ENCODE data around the gene MYO1A. TPM values are rescaled to one million over a fixed set of nuclear protein-coding genes. Genes with fewer than 3 reads are reported as not detected.

Gene MYO1A
- polyA plus RNA-seq, 1 of the 3 experiments (the other 2 are of a cell fraction) = not detected

DNA sequence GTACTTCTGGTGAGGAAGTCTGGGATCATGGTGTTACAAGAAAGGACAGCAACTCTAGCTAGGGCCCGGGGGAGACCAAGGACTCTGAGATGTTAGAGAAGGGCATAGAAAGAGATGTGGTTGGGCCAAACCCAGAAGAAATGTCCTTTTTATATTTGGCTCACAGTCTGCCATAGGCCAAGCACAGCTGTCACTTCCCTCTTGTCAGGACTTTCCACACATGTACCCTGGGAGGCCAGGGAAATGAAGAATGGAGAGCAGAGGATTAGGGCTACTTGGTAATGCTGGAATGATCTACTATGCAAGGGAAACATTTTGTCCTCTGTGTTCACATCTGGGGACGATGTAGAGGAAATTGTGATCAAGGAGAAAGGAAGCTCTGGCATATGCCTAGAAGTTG, 9.2 kb downstream of the MYO1A start (continued):
- TF ChIP-seq, protein P1, sequence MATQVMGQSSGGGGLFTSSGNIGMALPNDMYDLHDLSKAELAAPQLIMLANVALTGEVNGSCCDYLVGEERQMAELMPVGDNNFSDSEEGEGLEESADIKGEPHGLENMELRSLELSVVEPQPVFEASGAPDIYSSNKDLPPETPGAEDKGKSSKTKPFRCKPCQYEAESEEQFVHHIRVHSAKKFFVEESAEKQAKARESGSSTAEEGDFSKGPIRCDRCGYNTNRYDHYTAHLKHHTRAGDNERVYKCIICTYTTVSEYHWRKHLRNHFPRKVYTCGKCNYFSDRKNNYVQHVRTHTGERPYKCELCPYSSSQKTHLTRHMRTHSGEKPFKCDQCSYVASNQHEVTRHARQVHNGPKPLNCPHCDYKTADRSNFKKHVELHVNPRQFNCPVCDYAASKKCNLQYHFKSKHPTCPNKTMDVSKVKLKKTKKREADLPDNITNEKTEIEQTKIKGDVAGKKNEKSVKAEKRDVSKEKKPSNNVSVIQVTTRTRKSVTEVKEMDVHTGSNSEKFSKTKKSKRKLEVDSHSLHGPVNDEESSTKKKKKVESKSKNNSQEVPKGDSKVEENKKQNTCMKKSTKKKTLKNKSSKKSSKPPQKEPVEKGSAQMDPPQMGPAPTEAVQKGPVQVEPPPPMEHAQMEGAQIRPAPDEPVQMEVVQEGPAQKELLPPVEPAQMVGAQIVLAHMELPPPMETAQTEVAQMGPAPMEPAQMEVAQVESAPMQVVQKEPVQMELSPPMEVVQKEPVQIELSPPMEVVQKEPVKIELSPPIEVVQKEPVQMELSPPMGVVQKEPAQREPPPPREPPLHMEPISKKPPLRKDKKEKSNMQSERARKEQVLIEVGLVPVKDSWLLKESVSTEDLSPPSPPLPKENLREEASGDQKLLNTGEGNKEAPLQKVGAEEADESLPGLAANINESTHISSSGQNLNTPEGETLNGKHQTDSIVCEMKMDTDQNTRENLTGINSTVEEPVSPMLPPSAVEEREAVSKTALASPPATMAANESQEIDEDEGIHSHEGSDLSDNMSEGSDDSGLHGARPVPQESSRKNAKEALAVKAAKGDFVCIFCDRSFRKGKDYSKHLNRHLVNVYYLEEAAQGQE (IDR thresholded peaks at IDR 0.05; ENCODE audit: low read depth, low read length) = no peak
- TF ChIP-seq YY1 (IDR thresholded peaks at IDR 0.05; ENCODE audit: low read depth) (no peak), EP300 (IDR thresholded peaks at IDR 0.05; ENCODE audit: borderline replicate concordance in 1 of 2, low read depth in 1 of 2, low read length in 1 of 2) (no peak)

DNA sequence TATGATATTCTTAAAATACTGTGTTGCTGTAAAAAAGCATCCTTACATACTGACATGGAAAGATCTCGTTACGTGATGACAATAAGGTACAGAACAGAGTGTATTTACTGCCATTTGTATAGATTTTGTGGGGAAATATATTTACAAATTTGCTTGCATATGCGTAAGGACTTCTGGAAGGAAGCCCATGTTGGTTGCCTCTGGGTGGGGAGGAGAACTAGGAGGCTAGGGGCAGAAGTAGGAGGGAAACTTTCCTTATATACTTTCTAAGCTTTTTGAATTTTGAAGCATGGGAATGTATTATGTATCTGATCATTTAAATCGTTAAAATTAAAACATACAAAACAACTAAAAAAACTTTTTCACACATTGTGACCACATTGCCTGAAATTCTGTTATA, 9.7 kb downstream of the MYO1A start:
- CTCF ChIA-PET = interaction anchor here (0.9 to 1.6 kb wide), 3 partner anchors 20 to 136 kb away, joined by 3 to 5 read pairs (median 3); no protein-coding TSS in a partner anchor
- Histone ChIP-seq H3K27me3 (ENCODE audit: insufficient read depth) (peaks cover 23% of the 10 kb centered on the region), H3K4me3 (ENCODE audit: low read depth in 2 of 2, low read length in 1 of 2) (no peak overlapping the region), H2AFZ (ENCODE audit: low read depth) (no peak overlapping the region), H3K27ac (ENCODE audit: low read depth in 2 of 2, low read length in 1 of 2) (no peak overlapping the region), H3K4me2 (no peak overlapping the region), H3K9ac (no peak overlapping the region), H3K4me1 (ENCODE audit: control insufficient read depth in 1 of 2, insufficient read depth in 2 of 2, low read depth in 1 of 2, low read length in 1 of 2) (no peaks in the 10 kb centered on the region), H3K9me2 (no peaks in the 10 kb centered on the region), H3K79me2 (ENCODE audit: insufficient read depth) (no peaks in the 10 kb centered on the region), H3K36me3 (replicated peaks in 1 of 2; ENCODE audit: control insufficient read depth in 1 of 2, insufficient read depth in 2 of 2, low read length in 1 of 2) (no peaks in the 10 kb centered on the region), H4K20me1 (ENCODE audit: insufficient read depth) (no peaks in the 10 kb centered on the region), H3K9me3 (no peaks in the 10 kb centered on the region), H3F3A (replicated peaks; ENCODE audit: insufficient read depth) (no peaks in the 10 kb centered on the region)
- POLR2A ChIA-PET = no interaction called here
- DNase-seq = no peak
- TF ChIP-seq TCF12 (IDR thresholded peaks at IDR 0.05) (no peak), GABPA (IDR thresholded peaks at IDR 0.05; ENCODE audit: low read depth) (no peak), POLR2AphosphoS5 (IDR thresholded peaks at IDR 0.05; ENCODE audit: low read depth, low read length) (no peak), CHD2 (IDR thresholded peaks at IDR 0.05; ENCODE audit: low read length, partially characterized antibody) (no peak), JUND (IDR thresholded peaks at IDR 0.05) (no peak), RFX5 (IDR thresholded peaks at IDR 0.05; ENCODE audit: low read length) (no peak), FOXJ3 (CRISPR knock-in tag; IDR thresholded peaks at IDR 0.05) (no peak), MXI1 (IDR thresholded peaks at IDR 0.05; ENCODE audit: low read depth, low read length) (no peak), YY1 (IDR thresholded peaks at IDR 0.05; ENCODE audit: low read depth) (no peak), NRF1 (IDR thresholded peaks at IDR 0.05; ENCODE audit: low read depth, low read length) (no peak), ELF1 (IDR thresholded peaks at IDR 0.05) (no peak), FOSL2 (IDR thresholded peaks at IDR 0.05; ENCODE audit: borderline replicate concordance, low read depth) (no peak)
- TF ChIP-seq, protein P2, sequence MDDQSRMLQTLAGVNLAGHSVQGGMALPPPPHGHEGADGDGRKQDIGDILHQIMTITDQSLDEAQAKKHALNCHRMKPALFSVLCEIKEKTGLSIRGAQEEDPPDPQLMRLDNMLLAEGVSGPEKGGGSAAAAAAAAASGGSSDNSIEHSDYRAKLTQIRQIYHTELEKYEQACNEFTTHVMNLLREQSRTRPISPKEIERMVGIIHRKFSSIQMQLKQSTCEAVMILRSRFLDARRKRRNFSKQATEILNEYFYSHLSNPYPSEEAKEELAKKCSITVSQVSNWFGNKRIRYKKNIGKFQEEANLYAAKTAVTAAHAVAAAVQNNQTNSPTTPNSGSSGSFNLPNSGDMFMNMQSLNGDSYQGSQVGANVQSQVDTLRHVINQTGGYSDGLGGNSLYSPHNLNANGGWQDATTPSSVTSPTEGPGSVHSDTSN (IDR thresholded peaks at IDR 0.05) = no peak
- TF ChIP-seq, protein P3, sequence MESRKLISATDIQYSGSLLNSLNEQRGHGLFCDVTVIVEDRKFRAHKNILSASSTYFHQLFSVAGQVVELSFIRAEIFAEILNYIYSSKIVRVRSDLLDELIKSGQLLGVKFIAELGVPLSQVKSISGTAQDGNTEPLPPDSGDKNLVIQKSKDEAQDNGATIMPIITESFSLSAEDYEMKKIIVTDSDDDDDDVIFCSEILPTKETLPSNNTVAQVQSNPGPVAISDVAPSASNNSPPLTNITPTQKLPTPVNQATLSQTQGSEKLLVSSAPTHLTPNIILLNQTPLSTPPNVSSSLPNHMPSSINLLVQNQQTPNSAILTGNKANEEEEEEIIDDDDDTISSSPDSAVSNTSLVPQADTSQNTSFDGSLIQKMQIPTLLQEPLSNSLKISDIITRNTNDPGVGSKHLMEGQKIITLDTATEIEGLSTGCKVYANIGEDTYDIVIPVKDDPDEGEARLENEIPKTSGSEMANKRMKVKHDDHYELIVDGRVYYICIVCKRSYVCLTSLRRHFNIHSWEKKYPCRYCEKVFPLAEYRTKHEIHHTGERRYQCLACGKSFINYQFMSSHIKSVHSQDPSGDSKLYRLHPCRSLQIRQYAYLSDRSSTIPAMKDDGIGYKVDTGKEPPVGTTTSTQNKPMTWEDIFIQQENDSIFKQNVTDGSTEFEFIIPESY (IDR thresholded peaks at IDR 0.05; ENCODE audit: borderline replicate concordance, low read depth) = no peak
- TF ChIP-seq, protein P4, sequence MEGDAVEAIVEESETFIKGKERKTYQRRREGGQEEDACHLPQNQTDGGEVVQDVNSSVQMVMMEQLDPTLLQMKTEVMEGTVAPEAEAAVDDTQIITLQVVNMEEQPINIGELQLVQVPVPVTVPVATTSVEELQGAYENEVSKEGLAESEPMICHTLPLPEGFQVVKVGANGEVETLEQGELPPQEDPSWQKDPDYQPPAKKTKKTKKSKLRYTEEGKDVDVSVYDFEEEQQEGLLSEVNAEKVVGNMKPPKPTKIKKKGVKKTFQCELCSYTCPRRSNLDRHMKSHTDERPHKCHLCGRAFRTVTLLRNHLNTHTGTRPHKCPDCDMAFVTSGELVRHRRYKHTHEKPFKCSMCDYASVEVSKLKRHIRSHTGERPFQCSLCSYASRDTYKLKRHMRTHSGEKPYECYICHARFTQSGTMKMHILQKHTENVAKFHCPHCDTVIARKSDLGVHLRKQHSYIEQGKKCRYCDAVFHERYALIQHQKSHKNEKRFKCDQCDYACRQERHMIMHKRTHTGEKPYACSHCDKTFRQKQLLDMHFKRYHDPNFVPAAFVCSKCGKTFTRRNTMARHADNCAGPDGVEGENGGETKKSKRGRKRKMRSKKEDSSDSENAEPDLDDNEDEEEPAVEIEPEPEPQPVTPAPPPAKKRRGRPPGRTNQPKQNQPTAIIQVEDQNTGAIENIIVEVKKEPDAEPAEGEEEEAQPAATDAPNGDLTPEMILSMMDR (IDR thresholded peaks at IDR 0.05) = no peak
- WGBS (ENCODE audit: low lambda C conversion rate) = 62% methylated on average over 4 of the region's 4 CpGs

Data from SK-N-SH (cell line).